Mesodermal cell (in vitro differentiated cells): ENCODE data around the gene CLCN7.

Source experiments
- H3K27ac ChIP-seq: 2 replicates; pipeline ENCODE4 v1.7.0; 2013; ENCODE audit warnings: mild to moderate bottlenecking, low read depth, low read length, moderate library complexity; ENCODE audit not compliant: severe bottlenecking
- H3K36me3 ChIP-seq: 2 replicates; pipeline ENCODE4 v1.7.1; 2013; ENCODE audit warnings: mild to moderate bottlenecking, low read length, moderate library complexity; ENCODE audit not compliant: control insufficient read depth, insufficient read depth
- H3K4me1 ChIP-seq: one replicate; pipeline ENCODE4 v1.7.1; 2013; ENCODE audit warnings: mild to moderate bottlenecking, low read length; ENCODE audit not compliant: insufficient read depth, control insufficient read depth, poor library complexity, severe bottlenecking
- H3K4me3 ChIP-seq: 2 replicates; pipeline ENCODE4 v1.7.0; 2013; ENCODE audit warnings: low read length, control low read depth, mild to moderate bottlenecking; ENCODE audit not compliant: insufficient read depth, poor library complexity, severe bottlenecking; ENCODE audit errors: extremely low read depth
- H3K9me3 ChIP-seq: 2 replicates; pipeline ENCODE4 v1.7.1; 2013; ENCODE audit warnings: mild to moderate bottlenecking, low read length, moderate library complexity; ENCODE audit not compliant: control insufficient read depth
- WGBS, 2 experiments: methylation state at CpG; one replicate each; pipeline ENCODE4 v1.1.5; 2013; ENCODE audit warnings: missing lambda C conversion rate in 2 of 2; ENCODE audit not compliant: insufficient coverage in 2 of 2; 5-methylcytosine and 5-hydroxymethylcytosine counted together

CLCN7 gene

DNA sequence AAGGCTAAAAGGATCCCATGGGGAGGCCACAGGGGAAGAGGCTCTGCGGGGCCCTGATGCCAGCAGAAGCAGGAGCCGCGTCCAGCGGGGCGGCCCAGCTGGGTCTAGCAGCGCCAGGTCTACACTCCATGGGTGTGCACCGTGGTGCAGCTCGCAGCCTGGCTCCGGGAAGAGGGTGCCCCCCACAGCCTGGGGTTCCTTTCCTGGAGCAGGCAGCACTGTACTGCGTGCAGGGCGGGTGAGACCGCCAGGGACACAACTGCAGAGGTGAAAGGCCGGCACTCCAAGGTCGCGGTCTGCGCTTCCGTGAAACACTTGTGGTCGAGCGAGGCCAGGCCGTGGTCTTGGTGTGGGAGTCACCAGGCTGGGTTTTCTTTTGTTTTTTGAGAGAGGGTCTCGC, 24.0 kb downstream of the CLCN7 start:
- H3K36me3 ChIP-seq = peaks cover 49% of the 10 kb centered on the region
- H3K4me1 ChIP-seq = no peaks in the 10 kb centered on the region
- H3K27ac ChIP-seq = no peak overlapping the region
- H3K9me3 ChIP-seq = no peaks in the 10 kb centered on the region
- H3K4me3 ChIP-seq = no peak overlapping the region
- 93 to 97% methylated on average over 20 to 21 of the region's 21 CpGs for whole genome bisulfite sequencing, 2 experiments

DNA sequence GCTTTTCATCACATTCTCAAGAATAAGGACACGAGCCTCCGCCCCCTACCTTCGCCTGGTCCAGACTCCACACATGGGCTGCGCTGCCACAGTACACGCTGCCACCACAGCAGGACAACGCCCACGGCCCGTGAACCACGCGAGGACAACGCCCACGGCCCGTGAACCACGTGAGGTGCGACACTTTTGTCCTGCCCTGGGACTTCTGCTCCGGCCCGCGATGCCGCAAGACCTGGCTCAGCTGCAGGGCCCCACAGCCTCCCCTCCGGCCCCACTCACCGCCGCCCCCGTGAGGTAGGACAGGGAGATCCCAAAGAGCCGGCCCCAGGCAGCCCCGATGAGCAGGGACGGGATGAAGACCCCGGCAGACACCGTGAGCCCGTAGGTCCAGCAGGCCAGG, 24.6 kb downstream of the CLCN7 start:
- H3K9me3 ChIP-seq = no peaks in the 10 kb centered on the region
- H3K4me1 ChIP-seq = no peaks in the 10 kb centered on the region
- H3K36me3 ChIP-seq = peaks cover 43% of the 10 kb centered on the region
- H3K27ac ChIP-seq = no peak overlapping the region
- H3K4me3 ChIP-seq = no peak overlapping the region
- WGBS, 2 experiments = 93 to 95% methylated on average over 28 to 29 of the region's 29 CpGs

DNA sequence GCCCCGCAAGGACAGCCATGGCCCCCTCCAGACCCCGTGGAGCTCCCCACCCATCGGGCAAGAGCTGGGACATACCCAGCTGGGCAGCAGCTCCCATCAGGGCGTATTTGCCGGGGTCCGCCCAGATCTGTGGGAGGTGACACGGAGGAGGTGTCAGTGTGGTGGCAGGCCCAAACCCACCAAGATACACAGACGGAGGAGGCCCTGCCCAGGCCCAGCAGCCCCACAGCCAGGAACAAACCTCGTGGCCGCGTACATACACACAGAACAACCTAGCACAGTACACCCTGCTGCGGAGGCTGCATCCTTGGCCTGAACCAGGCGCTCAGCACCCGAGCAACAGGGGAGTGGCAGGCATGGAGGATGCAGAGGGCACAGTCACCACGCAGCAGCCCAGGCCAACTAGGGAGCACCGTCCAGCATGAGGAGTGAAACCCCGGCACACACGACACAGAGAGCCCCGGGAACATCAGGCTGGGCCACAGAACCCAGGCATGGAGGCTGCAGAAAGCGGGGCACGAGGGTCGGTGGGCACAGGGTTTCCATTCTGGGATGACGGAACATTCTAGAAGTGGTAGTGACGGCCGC, 25.5 kb downstream of the CLCN7 start:
- no peak overlapping the region for H3K4me3 ChIP-seq
- no peaks in the 10 kb centered on the region for H3K9me3 ChIP-seq
- H3K36me3 ChIP-seq = peaks cover 34% of the 10 kb centered on the region
- H3K27ac ChIP-seq = no peak overlapping the region
- WGBS, 2 experiments = 97 to 99% methylated on average over 21 to 25 of the region's 25 CpGs
- no peaks in the 10 kb centered on the region for H3K4me1 ChIP-seq

DNA sequence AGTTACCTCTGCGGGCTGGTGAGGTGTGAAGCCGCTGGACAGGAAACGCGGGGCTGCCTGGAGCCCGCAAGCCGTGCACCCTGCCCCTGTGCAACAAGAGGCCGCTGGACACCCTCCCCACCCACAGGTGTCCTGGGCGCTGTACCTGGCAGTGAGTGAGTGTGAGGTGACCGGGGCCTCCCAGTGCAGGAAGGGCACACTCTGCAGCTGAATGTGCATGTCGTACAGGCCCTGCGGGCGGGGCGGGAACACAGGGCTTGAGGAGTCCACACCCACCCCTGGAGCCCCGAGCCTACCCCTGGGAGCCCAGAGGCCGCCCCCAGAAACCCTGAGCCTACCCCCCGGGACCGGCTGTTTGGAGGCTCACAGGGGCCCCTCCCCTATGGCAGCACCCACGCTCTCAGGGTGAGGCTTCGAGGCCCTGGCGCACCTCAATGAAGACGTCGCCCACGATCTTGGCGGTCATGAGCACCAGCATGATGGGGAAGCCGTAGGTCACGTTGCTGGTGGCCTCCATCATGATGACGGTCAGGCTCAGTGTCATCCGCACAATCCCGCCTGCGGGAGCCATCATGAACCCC, 26.2 kb downstream of the CLCN7 start:
- H3K36me3 ChIP-seq = peaks cover 29% of the 10 kb centered on the region
- H3K4me3 ChIP-seq = no peak overlapping the region
- no peak overlapping the region for H3K27ac ChIP-seq
- no peaks in the 10 kb centered on the region for H3K4me1 ChIP-seq
- 90 to 94% methylated on average over 28 of the region's 30 CpGs for WGBS, 2 experiments
- no peaks in the 10 kb centered on the region for H3K9me3 ChIP-seq

DNA sequence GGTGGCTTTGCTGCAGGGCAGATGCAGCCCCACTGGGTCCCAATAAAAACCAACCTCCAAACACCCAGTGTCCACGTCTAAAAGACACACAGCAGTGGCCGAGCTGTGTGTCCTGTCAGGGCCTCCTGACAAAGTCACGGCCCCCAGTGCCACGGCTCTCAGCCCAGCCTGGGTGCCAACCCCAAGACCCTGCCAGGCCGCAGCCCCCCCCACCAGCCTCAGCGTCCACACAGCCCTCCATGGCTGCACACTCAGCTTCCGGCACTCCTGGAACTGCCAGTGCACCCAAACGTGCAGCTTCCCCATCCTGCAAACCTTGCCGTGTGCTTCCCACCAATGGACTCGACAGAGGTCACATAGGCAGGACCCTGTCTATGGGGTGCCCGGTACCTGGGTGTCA, 26.9 kb downstream of the CLCN7 start:
- H3K27ac ChIP-seq = no peak overlapping the region
- WGBS, 2 experiments = 97% methylated on average over 8 to 11 of the region's 11 CpGs
- H3K4me1 ChIP-seq = no peaks in the 10 kb centered on the region
- H3K36me3 ChIP-seq = peaks cover 25% of the 10 kb centered on the region
- H3K4me3 ChIP-seq = no peak overlapping the region
- no peaks in the 10 kb centered on the region for H3K9me3 ChIP-seq

DNA sequence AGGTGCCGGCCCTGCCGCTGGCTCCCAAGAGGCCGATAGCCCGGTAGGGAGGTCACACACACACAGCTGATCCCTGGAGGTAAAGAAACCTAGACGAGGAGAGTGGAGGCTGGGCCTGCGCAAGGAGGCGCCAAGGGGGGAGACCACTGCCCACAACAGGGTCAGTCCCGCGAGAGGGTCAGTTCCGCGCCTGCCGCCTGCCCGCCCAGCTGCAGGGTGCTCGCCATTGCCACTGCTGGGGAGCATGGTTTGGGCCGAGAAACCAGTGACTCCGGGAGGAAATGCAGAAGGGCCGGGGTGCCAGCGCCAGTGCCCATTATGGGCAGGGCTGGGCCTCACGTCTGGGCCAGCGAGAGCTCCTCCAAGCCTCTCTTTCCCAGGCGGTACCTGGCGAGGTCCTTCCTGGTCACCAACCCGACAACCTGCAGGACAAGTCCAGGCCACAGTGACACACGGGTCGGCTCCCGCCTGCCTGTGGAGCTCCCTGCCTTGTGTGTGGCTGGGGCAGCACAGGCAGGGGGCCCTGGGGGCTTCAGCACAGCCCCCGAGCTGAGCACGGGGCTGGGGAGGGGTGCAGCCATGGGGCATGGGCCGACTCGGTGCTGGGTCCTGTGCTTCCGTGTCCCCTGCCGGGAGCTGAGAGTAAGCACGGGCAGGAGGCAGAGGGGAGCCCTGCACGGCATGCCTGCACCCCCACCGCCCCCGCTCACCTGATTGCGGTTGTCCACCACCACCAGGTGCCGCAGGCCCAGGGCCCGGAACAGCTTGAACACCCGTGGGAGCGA, 28.3 kb downstream of the CLCN7 start:
- 95 to 96% methylated on average over 37 to 41 of the region's 41 CpGs for WGBS, 2 experiments

DNA sequence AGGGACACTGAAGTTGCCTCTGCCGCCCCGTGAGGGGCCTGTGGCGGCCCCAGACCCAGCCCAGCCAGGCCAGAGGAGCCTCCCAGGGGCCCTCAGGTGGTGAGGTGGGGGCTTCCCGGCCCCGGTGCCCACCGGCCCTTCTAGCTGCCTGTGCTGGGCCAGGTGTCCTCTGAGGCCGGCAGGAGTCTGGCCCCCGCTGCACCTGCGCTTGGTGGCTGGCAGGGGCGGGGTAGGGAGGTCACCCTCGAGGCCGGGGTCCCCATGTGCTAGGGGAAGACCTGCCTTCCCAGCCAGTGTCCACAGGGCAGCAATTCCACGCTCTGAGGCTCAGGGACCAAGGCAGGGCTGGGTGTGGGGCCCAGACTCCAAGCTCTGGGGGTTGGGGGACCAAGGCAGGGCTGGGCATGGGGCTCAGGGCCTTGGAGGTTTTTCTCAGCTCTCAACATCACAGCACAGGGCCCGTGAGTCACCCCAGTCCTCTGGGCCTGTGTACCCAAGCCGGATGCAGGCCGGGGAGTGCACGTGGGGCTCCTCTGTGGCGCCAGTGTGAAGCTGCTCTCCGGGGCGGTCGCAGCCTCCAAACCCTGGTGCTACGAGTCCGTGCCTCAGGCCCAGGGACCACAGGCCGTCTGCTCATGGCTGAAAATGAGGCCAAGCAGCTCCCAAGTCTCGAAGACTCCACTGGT, 29.2 kb downstream of the CLCN7 start:
- Histone ChIP-seq H3K4me3 (no peak overlapping the region), H3K36me3 (peaks cover 6% of the 10 kb centered on the region), H3K4me1 (no peaks in the 10 kb centered on the region), H3K9me3 (no peaks in the 10 kb centered on the region), H3K27ac (no peak overlapping the region)
- 94 to 97% methylated on average over 21 to 24 of the region's 25 CpGs for WGBS, 2 experiments

More for the DNA sequence above, 28.3 kb downstream of the CLCN7 start:
- no peaks in the 10 kb centered on the region for H3K9me3 ChIP-seq
- no peak overlapping the region for H3K4me3 ChIP-seq
- peaks cover 12% of the 10 kb centered on the region for H3K36me3 ChIP-seq
- no peaks in the 10 kb centered on the region for H3K4me1 ChIP-seq
- no peak overlapping the region for H3K27ac ChIP-seq

DNA sequence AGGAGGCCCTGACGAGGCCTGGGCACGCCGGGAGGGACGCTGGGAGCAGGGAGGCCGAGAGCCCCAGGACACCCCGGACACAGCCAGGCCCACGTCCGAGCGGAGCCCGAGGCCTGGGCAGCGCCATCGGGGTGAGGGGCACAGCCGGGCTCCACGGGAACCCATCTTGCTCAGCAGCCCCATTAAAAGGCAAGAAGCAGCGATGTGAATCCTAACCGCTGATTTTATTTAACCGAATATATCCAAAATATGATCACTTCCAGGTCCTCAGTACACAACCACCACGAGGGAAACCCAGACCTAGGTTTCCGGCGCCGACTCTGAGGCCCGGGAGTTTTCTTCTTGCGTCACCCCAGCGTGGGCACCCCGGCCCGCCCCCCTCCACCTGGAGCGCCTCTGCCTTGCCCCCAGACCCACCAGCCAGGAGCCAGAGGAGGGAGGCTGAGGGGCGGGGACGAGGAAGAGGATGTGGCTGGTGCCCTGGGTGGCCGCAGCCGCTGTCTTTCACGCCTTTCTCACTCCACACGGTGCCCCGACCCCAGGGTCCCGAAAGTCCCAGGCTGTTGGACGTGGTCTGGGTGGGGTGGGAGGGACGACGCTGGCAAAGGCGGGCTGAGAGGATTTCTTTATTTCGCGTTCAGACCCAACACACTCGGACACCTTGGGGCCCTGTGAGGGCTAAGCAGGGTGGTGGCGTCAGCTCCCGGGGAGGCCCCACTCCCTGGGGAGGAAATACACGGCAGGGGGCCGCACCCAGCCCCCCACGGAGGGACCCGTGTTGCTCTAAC, 29.9 kb downstream of the CLCN7 start:
- no peaks in the 10 kb centered on the region for H3K4me1 ChIP-seq
- H3K36me3 ChIP-seq = peaks cover 6% of the 10 kb centered on the region
- H3K27ac ChIP-seq = no peak overlapping the region
- no peaks in the 10 kb centered on the region for H3K9me3 ChIP-seq
- no peak overlapping the region for H3K4me3 ChIP-seq
- 96 to 97% methylated on average over 27 to 42 of the region's 48 CpGs for WGBS, 2 experiments

DNA sequence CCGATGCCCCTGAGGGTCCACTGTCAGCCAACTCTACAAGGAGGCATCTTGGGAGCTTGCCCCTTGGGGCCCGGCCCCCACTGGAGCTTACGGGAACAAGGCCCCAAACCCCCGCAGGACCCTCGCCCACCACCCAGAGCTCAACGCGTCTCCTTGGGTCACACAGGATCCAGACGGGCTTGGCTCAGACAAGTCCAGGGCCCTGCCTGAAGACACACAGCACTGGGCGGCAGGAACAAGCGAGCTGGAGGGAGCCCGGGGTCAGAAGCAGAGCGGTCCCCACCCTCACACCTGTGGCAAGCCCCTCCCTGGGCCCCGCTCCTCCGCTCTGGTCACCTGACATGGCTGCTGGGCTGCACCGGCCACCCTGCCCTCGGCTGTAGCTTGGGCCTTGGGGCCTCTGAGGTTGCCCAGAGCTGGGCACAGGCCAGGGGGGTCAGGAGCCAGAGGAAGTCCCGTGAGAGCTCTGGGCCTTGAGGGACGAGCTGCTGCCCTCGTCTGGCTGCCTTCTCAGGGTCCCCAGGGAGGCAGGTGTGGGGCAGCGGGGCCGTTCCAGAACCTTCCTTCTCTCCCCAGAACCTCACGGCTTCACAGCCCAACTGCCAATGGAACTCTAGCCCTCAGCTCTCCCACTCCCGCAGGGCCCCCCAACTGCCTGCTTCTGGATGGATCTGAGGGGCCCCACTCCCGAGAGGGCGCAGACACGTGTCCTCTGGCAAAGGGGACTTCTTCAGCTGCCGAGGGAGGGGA, 30.7 kb downstream of the CLCN7 start, which contains the start of gene CCDC154:
Gene CCDC154 (minus strand): TSS at position 577 of the 750 bp plus-strand sequence. CDS start 234 bp downstream, at position 343.
- peaks cover 6% of the 10 kb centered on the region for H3K36me3 ChIP-seq
- H3K9me3 ChIP-seq = no peaks in the 10 kb centered on the region
- no peak within 1 kb of the TSS for H3K27ac ChIP-seq
- 91% methylated on average over 17 to 27 of the region's 27 CpGs for WGBS, 2 experiments
- no peaks in the 10 kb centered on the region for H3K4me1 ChIP-seq
- H3K4me3 ChIP-seq = no peak within 1 kb of the TSS
